ENCODE data around the gene AIM2.
"Not testable (repeated sequence)": the region's sequence is repeated elsewhere in the genome, so short reads cannot be mapped to it uniquely, and the experiment has no call there.

AIM2 gene

GRCh38 chr1:159076438-159077119 lies at the start of gene AIM2:
TSS of gene AIM2 (minus strand) at chr1:159076766. CDS start at chr1:159073499, 3,267 bp downstream.
- TF ChIP-seq CTCF (IDR thresholded peaks at IDR 0.05; ENCODE audit: low read depth, low read length), result no peak
- DNase-seq (ENCODE audit: extremely low read depth, low read depth), result no peak

- DNase-seq (ENCODE audit: extremely low read depth, low read depth), result no peak
- no peak for TF ChIP-seq CTCF (IDR thresholded peaks at IDR 0.05; ENCODE audit: low read depth, low read length)
These were observed 47.0 kb upstream of the AIM2 start for GRCh38 chr1:159123587-159123986.

- no peak for TF ChIP-seq CTCF (IDR thresholded peaks at IDR 0.05; ENCODE audit: low read depth, low read length)
- DNase-seq (ENCODE audit: extremely low read depth, low read depth), result no peak
These were observed 45.5 kb upstream of the AIM2 start for GRCh38 chr1:159122005-159122621.

GRCh38 chr1:159121526-159121925 lies 45.0 kb upstream of the AIM2 start:
- TF ChIP-seq CTCF (IDR thresholded peaks at IDR 0.05; ENCODE audit: low read depth, low read length), result no peak
- no peak for DNase-seq (ENCODE audit: extremely low read depth, low read depth)

GRCh38 chr1:159120317-159120716 lies 43.8 kb upstream of the AIM2 start:
- no peak for DNase-seq (ENCODE audit: extremely low read depth, low read depth)
- TF ChIP-seq CTCF (IDR thresholded peaks at IDR 0.05; ENCODE audit: low read depth, low read length), result no peak

- no peak for TF ChIP-seq CTCF (IDR thresholded peaks at IDR 0.05; ENCODE audit: low read depth, low read length)
- DNase-seq (ENCODE audit: extremely low read depth, low read depth), result no peak
These were observed 37.2 kb upstream of the AIM2 start for GRCh38 chr1:159113596-159114433.

GRCh38 chr1:159103021-159103420 lies 26.5 kb upstream of the AIM2 start:
- not testable (repeated sequence) for DNase-seq (ENCODE audit: extremely low read depth, low read depth)
